GM18511 (cell line): ENCODE measurements around the gene FBF1.
"Not testable (repeated sequence)": the region's sequence is repeated elsewhere in the genome, so short reads cannot be mapped to it uniquely, and the experiment has no call there.

Experiments
- ATAC-seq: cut with Tn5 transposase; IDR thresholded peaks from one replicate; pipeline ENCODE4 v1.9.1; 2021; ENCODE audit warnings: mild to moderate bottlenecking, moderate library complexity; ENCODE audit not compliant: unreplicated experiment

The FBF1 gene

DNA sequence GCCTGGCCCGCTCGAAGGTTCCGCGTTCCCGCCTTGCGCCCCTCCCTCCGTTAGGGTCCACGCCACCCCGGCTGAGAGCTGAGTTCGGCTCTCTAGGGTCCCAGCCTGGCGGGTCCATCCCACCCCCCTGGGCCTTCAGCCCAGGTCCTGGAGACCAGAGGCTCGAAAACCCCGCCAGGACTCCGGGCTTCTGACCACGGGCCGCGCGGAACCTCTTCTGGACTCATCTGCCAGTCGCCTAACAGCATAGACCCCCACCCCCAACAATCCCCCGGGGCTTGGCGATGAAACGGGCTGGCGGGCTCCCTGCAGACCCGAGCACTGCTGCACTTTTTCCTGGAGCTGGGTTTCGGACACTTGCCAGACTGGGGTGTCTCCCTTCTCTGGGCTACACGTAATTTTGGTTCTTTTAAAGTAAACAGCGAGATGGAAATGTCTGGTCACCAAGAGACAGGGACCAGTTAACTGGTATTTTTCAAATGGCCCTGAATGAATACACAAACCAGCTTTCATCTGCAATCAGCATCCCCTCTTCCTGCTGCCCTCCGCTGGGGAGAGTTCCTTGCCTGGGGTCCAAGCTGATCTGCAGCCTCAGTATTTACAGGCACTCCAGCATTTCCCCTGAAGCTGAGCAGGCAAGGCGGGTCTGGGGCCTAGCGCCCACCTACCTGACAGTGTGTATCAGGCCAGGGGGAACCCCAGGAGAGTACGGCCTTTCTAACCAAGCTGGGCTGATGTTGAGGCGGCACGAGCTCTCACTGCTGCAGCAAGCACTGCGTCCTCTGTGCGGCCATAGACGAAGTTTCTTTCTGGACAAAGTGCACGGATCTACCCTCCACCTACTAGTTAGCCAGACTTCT is 43.5 kb downstream of the FBF1 start:
- ATAC-seq = no peak

GRCh38 chr17:75896415-75897159 is 44.3 kb downstream of the FBF1 start, which contains the start of gene TRIM65:
Gene TRIM65 (minus strand): TSS chr17:75896951. CDS start chr17:75896937, 14 bp downstream.
- peak; percentile 68 for ATAC-seq

DNA sequence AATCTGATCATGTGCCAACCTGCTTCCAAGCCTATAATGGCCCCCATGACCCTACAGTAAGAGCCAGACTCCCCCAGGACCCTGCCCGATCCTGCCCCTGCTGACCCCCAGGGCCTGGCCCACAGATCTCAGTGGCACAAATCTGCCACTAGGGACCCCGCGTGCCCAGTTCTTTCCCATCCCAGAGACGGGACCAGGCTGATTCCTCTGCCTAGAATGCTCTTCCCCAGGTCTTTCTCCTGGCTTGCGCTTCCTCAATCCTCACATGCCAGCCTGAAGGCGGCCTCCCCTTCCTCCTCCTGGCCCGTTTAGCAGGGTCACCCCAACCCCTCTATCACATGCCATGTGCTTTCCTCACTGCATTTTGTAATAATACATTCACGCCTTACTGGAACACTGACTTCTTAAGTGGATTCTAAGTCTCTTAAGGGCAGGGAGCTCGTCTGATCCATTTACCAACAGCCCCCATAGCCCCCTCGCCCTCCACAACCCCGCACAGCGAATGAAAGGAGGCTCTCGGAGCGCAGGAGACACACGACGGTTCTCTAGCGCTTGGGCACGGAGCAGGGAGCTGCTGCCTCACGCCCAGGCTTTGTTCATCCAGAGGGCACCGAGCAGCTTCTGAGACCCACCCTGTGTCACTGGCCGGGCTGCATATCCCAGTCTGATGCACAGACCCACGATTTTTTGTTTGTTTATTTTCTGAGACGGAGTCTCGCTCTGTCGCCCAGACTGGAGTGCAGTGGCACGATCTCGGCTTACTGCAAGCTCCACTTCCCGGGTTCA is 45.3 kb downstream of the FBF1 start:
- ATAC-seq = no peak

GRCh38 chr17:75894049-75894733 is 46.7 kb downstream of the FBF1 start:
- ATAC-seq = no peak

- ATAC-seq = no peak
These were observed 47.4 kb downstream of the FBF1 start for GRCh38 chr17:75893305-75894048.

- ATAC-seq = no peak
These were observed 48.2 kb downstream of the FBF1 start for GRCh38 chr17:75892556-75893224.

GRCh38 chr17:75891605-75892555 is 49.0 kb downstream of the FBF1 start:
- no peak for ATAC-seq

DNA sequence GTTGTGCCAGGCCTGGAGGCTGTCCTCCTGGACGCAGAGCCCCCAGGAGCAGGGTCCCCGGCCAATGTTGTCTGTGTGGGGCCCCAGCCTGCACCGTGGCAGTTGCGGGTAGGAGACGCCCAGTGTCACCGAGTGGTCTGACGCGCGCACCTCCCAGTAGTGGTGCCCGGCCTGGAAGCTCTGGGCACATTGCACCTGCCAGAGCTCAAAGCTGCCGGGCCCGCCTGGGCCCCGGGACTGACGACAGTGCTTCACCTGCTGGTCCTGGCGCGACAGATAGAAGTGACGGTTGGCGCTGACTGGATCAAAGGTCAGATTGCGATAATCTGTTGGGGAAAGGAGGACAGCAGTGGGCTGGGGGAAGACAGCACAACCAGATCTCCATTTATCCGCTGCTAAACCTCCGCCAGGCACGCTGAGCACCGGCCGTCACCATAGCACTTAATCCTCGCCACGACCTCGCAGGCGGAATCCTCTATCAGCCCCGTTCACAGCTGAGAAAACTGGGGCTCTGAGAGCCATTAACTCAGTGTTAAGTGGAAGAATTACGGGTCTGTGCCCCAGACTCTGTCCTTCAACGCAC is 49.7 kb downstream of the FBF1 start:
- no peak for ATAC-seq

- no peak for ATAC-seq
These were observed 51.4 kb downstream of the FBF1 start for GRCh38 chr17:75889454-75889853.

GRCh38 chr17:75888484-75888883 is 52.4 kb downstream of the FBF1 start:
- ATAC-seq = no peak

GRCh38 chr17:75885860-75886259 is 55.0 kb downstream of the FBF1 start:
- ATAC-seq = not testable (repeated sequence)

DNA sequence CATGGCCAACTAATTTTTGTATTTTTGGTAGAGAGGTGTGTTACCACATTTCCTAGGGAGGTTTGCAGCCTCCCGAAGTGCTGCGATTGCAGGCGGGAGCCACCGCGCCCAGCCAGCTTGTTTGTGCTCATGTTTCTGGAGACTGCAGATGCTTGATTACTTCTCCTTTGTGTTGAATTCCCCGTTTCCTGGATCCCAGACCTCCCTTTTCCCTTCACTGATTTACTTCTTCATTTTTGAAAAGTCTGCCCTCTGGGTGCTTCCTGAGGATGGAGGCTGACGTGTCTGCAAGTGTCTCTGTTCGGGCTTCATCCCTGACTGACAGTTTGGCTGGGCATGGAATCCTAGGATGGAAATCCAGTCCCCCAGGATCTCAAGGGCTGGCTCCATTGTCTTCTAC is 55.4 kb downstream of the FBF1 start:
- ATAC-seq = no peak

DNA sequence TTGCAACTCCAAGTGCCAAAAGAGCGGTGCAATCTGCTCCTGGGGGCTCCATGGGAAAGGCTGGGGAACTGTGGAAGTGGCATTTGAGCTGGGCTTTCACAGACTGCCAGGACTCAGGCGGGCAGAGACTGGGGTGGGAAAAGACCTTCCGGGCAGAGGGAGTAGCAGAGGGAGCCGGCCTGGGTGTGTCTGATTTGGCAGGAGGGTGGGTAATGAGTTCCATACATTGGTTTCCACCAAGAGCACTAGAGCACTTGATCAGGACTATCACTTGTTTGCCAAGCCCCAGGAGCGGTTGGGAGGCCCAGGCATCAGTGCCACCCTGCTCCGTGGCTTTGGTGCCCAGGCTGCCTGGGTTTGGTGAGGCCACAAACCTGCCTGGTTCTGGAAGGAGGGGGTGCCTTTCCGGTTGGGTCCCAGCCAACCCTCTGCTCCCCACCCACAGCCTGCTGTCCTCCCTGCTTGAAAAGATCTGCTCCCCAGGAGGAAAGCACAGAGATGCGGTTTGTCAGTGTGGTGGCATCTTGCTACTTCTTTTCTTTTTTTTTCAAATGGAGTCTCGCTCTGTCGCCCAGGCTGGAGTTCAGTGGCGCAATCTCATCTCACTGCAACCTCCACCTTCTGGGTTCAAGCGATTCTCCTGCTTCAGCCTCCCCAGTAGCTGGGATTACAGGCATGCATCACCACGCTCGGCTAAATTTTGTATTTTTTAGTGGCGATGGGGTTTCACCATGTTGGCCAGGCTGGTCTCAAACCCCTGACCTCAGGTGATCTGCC is 59.0 kb downstream of the FBF1 start:
- ATAC-seq = no peak

DNA sequence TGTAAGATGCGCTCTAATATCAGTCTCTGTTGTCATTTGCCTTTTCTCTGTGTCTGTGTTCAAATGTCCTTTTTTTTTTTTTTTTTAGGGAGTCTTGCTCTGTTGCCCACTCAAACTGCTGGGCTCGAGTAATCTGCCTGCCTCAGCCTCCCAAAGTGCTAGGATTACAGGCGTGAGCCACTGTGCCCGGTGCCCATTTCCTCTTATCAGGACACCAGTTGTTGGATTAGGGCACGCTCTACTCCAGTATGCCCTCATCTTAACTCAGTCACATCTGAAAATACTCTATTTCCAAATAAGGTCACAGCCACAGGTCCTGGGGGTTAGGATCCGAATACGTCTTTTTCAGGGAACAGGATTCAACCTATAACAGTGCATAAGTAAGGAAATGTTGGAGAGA is 60.6 kb downstream of the FBF1 start:
- ATAC-seq = no peak

GRCh38 chr17:75878174-75878998 is 62.5 kb downstream of the FBF1 start, which contains the start of gene TRIM47:
Gene TRIM47 (minus strand): TSS chr17:75878581. CDS start chr17:75878548, 33 bp downstream.
- ATAC-seq = peak; percentile 28

- peak; percentile 73 for ATAC-seq
These were observed 63.1 kb downstream of the FBF1 start for GRCh38 chr17:75877752-75878173.
